PFSK-1 (cell line): ENCODE data around the gene ABHD14A.

Source experiments
- SIN3A ChIP-seq: IDR thresholded peaks from 2 replicates; pipeline ENCODE4 v1.6.1; 2012; ENCODE audit warnings: mild to moderate bottlenecking, low read length, moderate library complexity, borderline replicate concordance; ENCODE audit not compliant: insufficient read depth
- TAF1 ChIP-seq: IDR thresholded peaks from 2 replicates; pipeline ENCODE4 v1.6.1; 2012; ENCODE audit warnings: low read length, control low read depth, borderline replicate concordance; ENCODE audit not compliant: insufficient read depth

GRCh38 chr3:51982352-51982837 is 7.5 kb downstream of the ABHD14A start:
- no peak for TF ChIP-seq SIN3A
- TF ChIP-seq TAF1: no peak
